Loucy (cell line): ENCODE measurements around the gene MICALL1.
"Not testable (repeated sequence)": the region's sequence is repeated elsewhere in the genome, so short reads cannot be mapped to it uniquely, and the experiment has no call there.

Experiments
- H2AFZ ChIP-seq: fragments of 200-600 bp; sonication (generic); 2 replicates; pipeline ENCODE4 v1.6.0; 2016; ENCODE audit warnings: antibody characterized with exemption, mild to moderate bottlenecking, low read length, moderate library complexity
- H3F3A ChIP-seq: fragments of 200-600 bp; 2 replicates; pipeline ENCODE4 v1.6.0; 2016; ENCODE audit warnings: antibody characterized with exemption, low read depth, mild to moderate bottlenecking
- H3K27me3 ChIP-seq: fragments of 200-600 bp; sonication (generic); 2 replicates; pipeline ENCODE4 v1.6.1; 2014; ENCODE audit warnings: low read length, mild to moderate bottlenecking; ENCODE audit not compliant: insufficient read depth, poor library complexity, severe bottlenecking
- H3K36me3 ChIP-seq: fragments of 200-600 bp; sonication (generic); 2 replicates; pipeline ENCODE4 v1.6.1; 2016; ENCODE audit warnings: low read length; ENCODE audit not compliant: insufficient read depth
- H3K4me1 ChIP-seq: fragments of 200-600 bp; sonication (generic); 2 replicates; pipeline ENCODE4 v1.5.1; 2014; ENCODE audit warnings: low read length, mild to moderate bottlenecking; ENCODE audit not compliant: insufficient read depth, poor library complexity, severe bottlenecking
- H3K4me2 ChIP-seq: fragments of 200-600 bp; sonication (generic); 2 replicates; pipeline ENCODE4 v1.6.0; 2014; ENCODE audit warnings: antibody characterized with exemption, low read length, low read depth, mild to moderate bottlenecking; ENCODE audit not compliant: poor library complexity, severe bottlenecking
- H3K4me3 ChIP-seq: fragments of 200-600 bp; sonication (generic); 2 replicates; pipeline ENCODE4 v1.5.1; 2014; ENCODE audit warnings: low read length, mild to moderate bottlenecking, mixed read lengths; ENCODE audit not compliant: poor library complexity, severe bottlenecking
- H3K79me2 ChIP-seq: fragments of 200-600 bp; sonication (generic); 2 replicates; pipeline ENCODE4 v1.6.1; 2014; ENCODE audit warnings: low read length; ENCODE audit not compliant: insufficient read depth
- H3K9ac ChIP-seq: fragments of 200-600 bp; sonication (generic); 2 replicates; pipeline ENCODE4 v1.6.0; 2014; ENCODE audit warnings: mild to moderate bottlenecking, low read depth, low read length, moderate library complexity; ENCODE audit not compliant: poor library complexity, severe bottlenecking
- H3K9me2 ChIP-seq: fragments of 200-600 bp; sonication (generic); replicated peaks from 2 replicates; pipeline ENCODE4 v1.6.1; 2016; ENCODE audit warnings: low read depth, low read length, mixed read lengths
- H3K9me3 ChIP-seq: fragments of 200-600 bp; sonication (generic); 2 replicates; pipeline ENCODE4 v1.6.1; 2014; ENCODE audit warnings: mild to moderate bottlenecking, antibody characterized with exemption, low read length, low read depth; ENCODE audit not compliant: insufficient read depth
- H4K20me1 ChIP-seq: fragments of 200-600 bp; sonication (generic); 2 replicates; pipeline ENCODE4 v1.6.0; 2014; ENCODE audit warnings: antibody characterized with exemption, low read length, mild to moderate bottlenecking; ENCODE audit not compliant: insufficient read depth, poor library complexity, severe bottlenecking
- EZH2phosphoT487 ChIP-seq: fragments of 200-600 bp; IDR thresholded peaks from 2 replicates; pipeline ENCODE4 v1.6.1; 2018; ENCODE audit warnings: antibody characterized with exemption, mild to moderate bottlenecking, moderate library complexity, borderline replicate concordance
- TF ChIP-seq, protein P1 (sequence below): fragments of 200-600 bp; sonication (generic); conservative IDR thresholded peaks from 2 replicates; pipeline ENCODE4 v1.5.1; 2014; ENCODE audit warnings: mild to moderate bottlenecking, antibody characterized with exemption, low read length

Gene MICALL1

GRCh38 chr22:37972527-37972926 is 66.4 kb downstream of the MICALL1 start:
- Histone ChIP-seq H2AFZ (no peak overlapping the region), H3K79me2 (no peaks in the 10 kb centered on the region), H3K4me3 (no peak overlapping the region), H3F3A (no peaks in the 10 kb centered on the region), H3K4me1 (no peaks in the 10 kb centered on the region), H3K27me3 (no peaks in the 10 kb centered on the region), H3K4me2 (no peak overlapping the region), H4K20me1 (no peaks in the 10 kb centered on the region), H3K9ac (no peak overlapping the region), H3K9me2 (no peaks in the 10 kb centered on the region), H3K9me3 (no peaks in the 10 kb centered on the region), H3K36me3 (peaks cover 9% of the 10 kb centered on the region; the same call in 1 of the 2 replicates)
- TF ChIP-seq, protein P1, sequence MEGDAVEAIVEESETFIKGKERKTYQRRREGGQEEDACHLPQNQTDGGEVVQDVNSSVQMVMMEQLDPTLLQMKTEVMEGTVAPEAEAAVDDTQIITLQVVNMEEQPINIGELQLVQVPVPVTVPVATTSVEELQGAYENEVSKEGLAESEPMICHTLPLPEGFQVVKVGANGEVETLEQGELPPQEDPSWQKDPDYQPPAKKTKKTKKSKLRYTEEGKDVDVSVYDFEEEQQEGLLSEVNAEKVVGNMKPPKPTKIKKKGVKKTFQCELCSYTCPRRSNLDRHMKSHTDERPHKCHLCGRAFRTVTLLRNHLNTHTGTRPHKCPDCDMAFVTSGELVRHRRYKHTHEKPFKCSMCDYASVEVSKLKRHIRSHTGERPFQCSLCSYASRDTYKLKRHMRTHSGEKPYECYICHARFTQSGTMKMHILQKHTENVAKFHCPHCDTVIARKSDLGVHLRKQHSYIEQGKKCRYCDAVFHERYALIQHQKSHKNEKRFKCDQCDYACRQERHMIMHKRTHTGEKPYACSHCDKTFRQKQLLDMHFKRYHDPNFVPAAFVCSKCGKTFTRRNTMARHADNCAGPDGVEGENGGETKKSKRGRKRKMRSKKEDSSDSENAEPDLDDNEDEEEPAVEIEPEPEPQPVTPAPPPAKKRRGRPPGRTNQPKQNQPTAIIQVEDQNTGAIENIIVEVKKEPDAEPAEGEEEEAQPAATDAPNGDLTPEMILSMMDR, result no peak
- TF ChIP-seq EZH2phosphoT487, result no peak

GRCh38 chr22:37973271-37974170 is 67.4 kb downstream of the MICALL1 start:
- no peaks in the 10 kb centered on the region for H3F3A ChIP-seq
- H3K9ac ChIP-seq, result no peak overlapping the region
- no peak overlapping the region for H3K4me2 ChIP-seq

DNA sequence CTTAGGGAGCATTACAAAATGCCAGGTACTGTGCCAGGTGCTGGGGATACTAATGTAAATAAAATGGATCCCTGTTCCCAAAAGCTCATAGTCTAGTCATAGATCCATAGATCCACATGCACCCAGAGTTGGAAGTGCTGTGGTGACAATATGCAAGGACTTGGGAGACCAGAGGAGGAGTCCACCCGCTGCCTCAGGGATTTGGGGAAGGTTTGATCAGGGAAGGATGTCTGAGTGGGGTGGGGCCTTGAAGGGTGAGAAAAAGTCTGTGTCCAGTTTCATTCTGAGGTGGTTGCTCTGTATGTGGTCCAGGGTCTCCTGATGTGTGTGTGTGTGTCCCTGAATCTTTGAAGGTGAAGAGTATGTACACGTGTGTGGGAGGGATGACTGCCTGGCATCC is 69.1 kb downstream of the MICALL1 start:
- no peaks in the 10 kb centered on the region for H3K79me2 ChIP-seq
- no peak overlapping the region for H3K4me2 ChIP-seq
- TF ChIP-seq EZH2phosphoT487, result no peak
- TF ChIP-seq, protein P1, result no peak
- H3K9me2 ChIP-seq, result no peaks in the 10 kb centered on the region
- no peaks in the 10 kb centered on the region for H3K4me1 ChIP-seq
- H4K20me1 ChIP-seq, result no peaks in the 10 kb centered on the region
- H3K27me3 ChIP-seq, result no peaks in the 10 kb centered on the region
- no peak overlapping the region for H3K9ac ChIP-seq
- H3K36me3 ChIP-seq, result no peaks in the 10 kb centered on the region
- H3F3A ChIP-seq, result no peaks in the 10 kb centered on the region
- H3K4me3 ChIP-seq, result no peak overlapping the region
- no peaks in the 10 kb centered on the region for H3K9me3 ChIP-seq
- H2AFZ ChIP-seq, result no peak overlapping the region

More at GRCh38 chr22:37973271-37974170, 67.4 kb downstream of the MICALL1 start:
- H3K27me3 ChIP-seq, result no peaks in the 10 kb centered on the region
- no peak overlapping the region for H3K4me3 ChIP-seq
- H3K9me3 ChIP-seq, result no peaks in the 10 kb centered on the region
- no peak overlapping the region for H2AFZ ChIP-seq
- no peaks in the 10 kb centered on the region for H4K20me1 ChIP-seq
- H3K9me2 ChIP-seq, result no peaks in the 10 kb centered on the region
- no peaks in the 10 kb centered on the region for H3K4me1 ChIP-seq
- TF ChIP-seq EZH2phosphoT487, result no peak
- TF ChIP-seq, protein P1, result no peak
- no peaks in the 10 kb centered on the region; the same call in 1 of the 2 replicates for H3K36me3 ChIP-seq
- no peaks in the 10 kb centered on the region for H3K79me2 ChIP-seq

DNA sequence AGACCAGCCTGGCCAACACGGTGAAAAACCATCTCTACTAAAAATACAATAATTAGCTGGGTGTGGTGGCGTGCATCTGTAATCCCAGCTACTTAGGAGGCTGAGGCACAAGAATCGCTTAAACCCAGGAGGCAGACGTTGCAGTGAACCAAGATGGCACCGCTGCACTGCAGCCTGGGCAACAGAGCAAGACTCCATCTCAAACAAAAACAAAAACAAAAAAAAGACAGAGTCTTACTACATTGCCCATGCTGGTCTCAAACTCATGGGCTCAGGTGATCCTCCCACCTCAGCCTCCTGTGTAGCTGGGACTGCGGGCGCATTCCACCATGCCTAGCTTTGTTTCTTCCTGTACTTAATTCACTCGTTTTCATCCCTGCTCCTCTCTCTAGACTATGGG is 69.9 kb downstream of the MICALL1 start:
- H4K20me1 ChIP-seq, H3K9me2 ChIP-seq, H3K36me3 ChIP-seq: not testable (repeated sequence)

More for the DNA sequence above, 69.9 kb downstream of the MICALL1 start:
- not testable (repeated sequence) for H3K9ac ChIP-seq, H3K27me3 ChIP-seq, H3K79me2 ChIP-seq, H3K9me3 ChIP-seq, H3K4me3 ChIP-seq, H3F3A ChIP-seq, H3K4me2 ChIP-seq, H3K4me1 ChIP-seq, H2AFZ ChIP-seq
